HepG2 (cell line): ENCODE measurements around the gene U2SURP. TPM values are rescaled to one million over a fixed set of nuclear protein-coding genes. Genes with fewer than 3 reads are reported as not detected.
A peak's percentile ranks its signal among the peaks of the same experiment; 100 is the strongest.

Experiments
- ATAC-seq: fragments of 200-7000 bp; cut with Tn5 transposase; 3 replicates; pipeline ENCODE4 v1.9.1; 2020; ENCODE audit warnings: mild to moderate bottlenecking, moderate library complexity
- BruUV-seq: library from RNA; stranded (reverse); fragments of 400-500 nt; replicated peaks from 2 replicates; lab custom pipeline; 2021; lab: Mats Ljungman, UMichigan
- CTCF ChIA-PET: fragments of 300-600 bp; formaldehyde crosslinking; extraction: SDS; loops from one replicate; lab custom pipeline; 2021; ENCODE audit warnings: low total read pairs, inconsistent platforms, low intra/inter-chr PET ratio; lab: Yijun Ruan, JAX
- POLR2A ChIA-PET: fragments of 350-600 bp; sonication (Branson Sonifier 250); formaldehyde crosslinking; loops from one replicate; lab custom pipeline; 2020; ENCODE audit warnings: antibody characterized with exemption, inconsistent platforms; lab: Yijun Ruan, JAX
- DNase-seq: peaks from one replicate; pipeline ENCODE4 v3.0.0-alpha.2; 2015; ENCODE audit warnings: low spot score
- FAIRE-seq: peaks from 3 replicates; lab custom pipeline; 2011; peaks lifted over from hg19 to GRCh38; lab: Jason Lieb, UNC
- H2AFZ ChIP-seq: one replicate; pipeline ENCODE4 v1.6.1; 2011; ENCODE audit warnings: low read length, inconsistent platforms
- H3K27ac ChIP-seq: fragments of 300-600 bp; 3 replicates; pipeline ENCODE4 v1.8.0; 2011; ENCODE audit warnings: mixed run types, mild to moderate bottlenecking, mixed read lengths, low read length, inconsistent platforms; ENCODE audit not compliant: insufficient read depth; ENCODE audit errors: extremely low read length
- H3K27me3 ChIP-seq, 2 experiments: fragments of 200-600 bp in 1 of 2; 2 replicates in 1 of 2; 3 replicates in 1 of 2; pipeline versions ENCODE4 v1.6.0 to v1.8.0; 2011; ENCODE audit warnings: low read length in 2 of 2, mild to moderate bottlenecking in 2 of 2, moderate library complexity in 2 of 2, inconsistent platforms in 1 of 2; ENCODE audit not compliant: insufficient read depth in 2 of 2, control insufficient read depth in 1 of 2
- H3K36me3 ChIP-seq, 2 experiments: fragments of 200-600 bp in 1 of 2; replicated peaks in 1 of 2; 2 replicates in 1 of 2; 3 replicates in 1 of 2; pipeline versions ENCODE4 v1.5.1 to v1.8.0; 2011; ENCODE audit warnings: low read length in 2 of 2, inconsistent platforms in 1 of 2; ENCODE audit not compliant: insufficient read depth in 2 of 2, control insufficient read depth in 1 of 2
- H3K4me1 ChIP-seq: 2 replicates; pipeline ENCODE4 v1.5.1; 2012; ENCODE audit warnings: low read length, inconsistent platforms; ENCODE audit not compliant: insufficient read depth
- H3K4me2 ChIP-seq: 2 replicates; pipeline ENCODE4 v1.6.0; 2011; ENCODE audit warnings: low read depth, low read length, inconsistent platforms
- H3K4me3 ChIP-seq, 3 experiments: fragments of 200-600 bp in 1 of 3; sonication (generic), shearing (Covaris generic) in 1 of 3; replicated peaks in 1 of 3; 2 replicates each; pipeline ENCODE4 v1.5.1; 2011 to 2016; ENCODE audit warnings: low read length in 3 of 3, inconsistent platforms in 2 of 3, low read depth in 2 of 3, mild to moderate bottlenecking in 2 of 3, control low read depth in 1 of 3, mixed read lengths in 1 of 3; ENCODE audit not compliant: insufficient read depth in 1 of 3
- H3K79me2 ChIP-seq: one replicate; pipeline ENCODE4 v1.6.1; 2011; ENCODE audit warnings: low read length, inconsistent platforms; ENCODE audit not compliant: insufficient read depth
- H3K9ac ChIP-seq: 2 replicates; pipeline ENCODE4 v1.6.0; 2011; ENCODE audit warnings: mild to moderate bottlenecking, low read depth, low read length, inconsistent platforms; ENCODE audit not compliant: insufficient read depth
- H3K9me3 ChIP-seq: 2 replicates; pipeline ENCODE4 v1.5.1; 2012; ENCODE audit warnings: mild to moderate bottlenecking, low read length
- H4K20me1 ChIP-seq: 2 replicates; pipeline ENCODE4 v1.6.0; 2011; ENCODE audit warnings: inconsistent platforms, mild to moderate bottlenecking, low read length, moderate library complexity; ENCODE audit not compliant: insufficient read depth
- ATF7 ChIP-seq, 2 experiments: fragments of 450-650 bp in 1 of 2; sonication (generic) in 1 of 2; formaldehyde crosslinking in 1 of 2; IDR thresholded peaks; 2 replicates each; pipeline versions ENCODE4 v1.4.0 to v1.6.1; 2016 to 2020; ENCODE audit warnings: antibody characterized with exemption in 1 of 2, mild to moderate bottlenecking in 1 of 2, missing genetic modification reagents in 1 of 2
- KAT2B ChIP-seq: fragments of 150-350 bp; IDR thresholded peaks from 2 replicates; pipeline ENCODE4 v1.6.1; 2014; ENCODE audit warnings: low read depth, low read length, borderline replicate concordance
- PTBP1 ChIP-seq: fragments of 200-400 bp; formaldehyde crosslinking; IDR thresholded peaks from 2 replicates; pipeline ENCODE4 v1.6.1; 2018; ENCODE audit warnings: low read length, low read depth; ENCODE audit not compliant: poor library complexity, severe bottlenecking
- RBM39 ChIP-seq: fragments of 200-400 bp; formaldehyde crosslinking; IDR thresholded peaks from one replicate; pipeline ENCODE4 v1.6.1; 2018; ENCODE audit warnings: antibody characterized with exemption, mild to moderate bottlenecking, low read depth, low read length; ENCODE audit not compliant: poor library complexity, severe bottlenecking
- TBX3 ChIP-seq: fragments of 450-650 bp; IDR thresholded peaks from 2 replicates; pipeline ENCODE4 v1.6.1; 2017; ENCODE audit warnings: antibody characterized with exemption, mild to moderate bottlenecking, inconsistent platforms, borderline replicate concordance
- ZNF121 ChIP-seq: sonication (generic); formaldehyde crosslinking; IDR thresholded peaks from 2 replicates; pipeline ENCODE4 v1.5.0; 2020; ENCODE audit warnings: mild to moderate bottlenecking, missing genetic modification reagents
- ZNF343 ChIP-seq: sonication (generic); formaldehyde crosslinking; IDR thresholded peaks from 2 replicates; pipeline ENCODE4 v1.4.0; 2020; ENCODE audit warnings: mild to moderate bottlenecking, missing genetic modification reagents
- ZSCAN12 ChIP-seq: sonication (generic); formaldehyde crosslinking; IDR thresholded peaks from 2 replicates; pipeline ENCODE4 v1.9.0; 2021; ENCODE audit warnings: mild to moderate bottlenecking, missing genetic modification reagents
- WGBS: methylation state at CpG from one replicate; pipeline ENCODE4 v1.1.6; 2017; ENCODE audit warnings: low lambda C conversion rate; 5-methylcytosine and 5-hydroxymethylcytosine counted together
- in situ Hi-C: cut with HindIII; loops from 2 replicates; pipeline ENCODE4 v1.10.0; 2017; ENCODE audit warnings: low pct_unique_long_range_greater_than_20kb; ENCODE audit not compliant: extremely low pct_ligation_motif_present
- intact Hi-C: fragments of 100-400 bp; cut with micrococcal nuclease; formaldehyde crosslinking; loops from one replicate; pipeline ENCODE4 v1.10.0; 2022; ENCODE audit not compliant: unreplicated experiment
- polyA plus RNA-seq, 8 experiments: library from polyadenylated mRNA; depleted of rRNA in 3 of 8; stranded (reverse) in 7 of 8; unstranded in 1 of 8; fragments of >200 nt; fragmentation: Illumina TruSeq in 4 of 8; extraction: Trizol in 4 of 8; gene quantifications; 2 replicates each; pipeline versions ENCODE4 v1.2.1 to v1.2.3, GENCODE V29; 2011 to 2016; ENCODE audit warnings: low read depth in 4 of 8, missing spikeins in 1 of 8, mixed read lengths in 1 of 8; ENCODE audit not compliant: insufficient read depth in 1 of 8
- total RNA-seq, 5 experiments: library from RNA; depleted of rRNA; stranded (reverse); fragments of >200 nt; fragmentation: Illumina TruSeq; extraction: Trizol; gene quantifications; 2 replicates each; pipeline ENCODE4 v1.2.3, GENCODE V29; 2016; ENCODE audit warnings: low read depth in 1 of 5

U2SURP gene
- total and polyA plus RNA-seq, 2 of the 13 experiments (the other 11 are each of a cell fraction or from before 2014, with no cell fraction given) = 55.9 to 173 TPM

DNA sequence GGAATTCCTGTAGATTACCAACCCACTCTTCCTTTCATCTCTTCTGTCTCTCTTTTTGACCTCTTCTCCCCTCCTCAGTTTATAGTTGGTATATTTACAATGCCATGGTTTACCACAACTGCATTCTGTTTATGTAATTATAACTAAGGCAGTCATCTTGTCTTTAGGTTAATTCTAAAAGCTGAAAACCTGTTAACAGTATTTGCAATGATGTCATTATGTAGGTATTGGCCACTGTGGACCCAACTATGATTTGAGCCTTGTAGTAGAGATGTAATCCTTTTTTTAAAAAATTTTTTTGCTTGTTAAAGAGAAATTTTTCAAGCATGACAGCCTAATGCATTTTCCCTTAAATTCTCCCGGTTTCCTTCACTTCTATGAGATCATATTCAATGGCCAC is 87.5 kb downstream of the U2SURP start:
- CTCF ChIA-PET = no interaction called here
- intact Hi-C loops = no loop called here

DNA sequence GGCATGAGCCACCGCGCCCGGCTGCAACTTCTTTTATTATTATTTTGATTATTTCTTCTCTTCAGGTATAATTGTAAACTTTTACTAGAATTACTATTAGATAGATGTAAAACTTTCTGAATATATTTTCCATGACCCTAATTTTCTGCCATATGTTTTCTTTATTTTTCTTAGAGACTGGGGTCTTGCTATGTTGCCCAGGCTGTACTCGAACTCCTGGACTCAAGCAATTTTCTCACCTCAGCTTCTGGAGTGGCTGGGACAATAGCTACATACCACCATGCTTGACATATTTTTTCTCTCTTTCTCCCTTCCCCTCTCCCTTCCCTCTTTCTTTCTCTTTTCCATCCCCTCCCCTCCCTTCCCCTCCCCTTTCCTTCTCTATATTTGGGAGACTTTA is 88.6 kb downstream of the U2SURP start:
- no peak for ATAC-seq

More for the DNA sequence above, 87.5 kb downstream of the U2SURP start:
- DNase-seq (no peak), ATAC-seq (no peak), FAIRE-seq (no peak)
- TF ChIP-seq KAT2B = no peak
- peak; percentile 83 for TF ChIP-seq ATF7 (IDR thresholded peaks at IDR 0.05)
- TF ChIP-seq ATF7 (CRISPR knock-in tag; IDR thresholded peaks at IDR 0.05) = no peak
- Histone ChIP-seq H3K4me2 (no peak overlapping the region), H3K4me3 (no peak overlapping the region), H3K79me2 (no peaks in the 10 kb centered on the region), H3K9me3 (no peaks in the 10 kb centered on the region), H3K27ac (no peak overlapping the region), H2AFZ (no peak overlapping the region), H3K27me3 (peaks cover 0 to 6% of the 10 kb centered on the region in 2 experiments; a peak in 3 of 5 replicates), H3K4me1 (no peaks in the 10 kb centered on the region), H4K20me1 (no peaks in the 10 kb centered on the region), H3K9ac (no peak overlapping the region), H3K36me3 (no peaks in the 10 kb centered on the region)
- WGBS = 0% methylated on average over 1 of the region's 1 CpG
- in situ Hi-C loops = no loop called here
- no TSS peak for BruUV-seq
- POLR2A ChIA-PET = no interaction called here

More for the DNA sequence above, 88.6 kb downstream of the U2SURP start:
- no peak for DNase-seq
- Histone ChIP-seq H3K4me1 (no peaks in the 10 kb centered on the region), H3K79me2 (no peaks in the 10 kb centered on the region), H3K4me3 (no peak overlapping the region), H3K9ac (no peak overlapping the region), H3K9me3 (no peaks in the 10 kb centered on the region), H4K20me1 (no peaks in the 10 kb centered on the region), H3K36me3 (no peaks in the 10 kb centered on the region), H3K27ac (no peak overlapping the region), H3K4me2 (no peak overlapping the region), H3K27me3 (peaks cover 0 to 6% of the 10 kb centered on the region in 2 experiments; a peak in 3 of 5 replicates), H2AFZ (no peak overlapping the region)
- POLR2A ChIA-PET = no interaction called here
- TF ChIP-seq ZNF343 (CRISPR knock-in tag) = no peak
- 0 out of 2 replicates have a peak, but pooled peaks have one; percentile 17 for TF ChIP-seq ZNF121 (CRISPR knock-in tag)
- TF ChIP-seq TBX3 = no peak
- no peak for TF ChIP-seq RBM39
- TF ChIP-seq ZSCAN12 (CRISPR knock-in tag) = no peak
- no peak for TF ChIP-seq PTBP1
- in situ Hi-C loops = no loop called here
- WGBS = 74% methylated on average over 4 of the region's 4 CpGs
- BruUV-seq = no TSS peak
- FAIRE-seq = no peak
- CTCF ChIA-PET = no interaction called here
- intact Hi-C loops = loop anchor here (10.0 kb wide), 1 partner anchor 1275 kb away; no protein-coding TSS in a partner anchor
